ENCODE results near the gene PRB3.

The PRB3 gene

GRCh38 chr12:11227373-11227772, 42.1 kb downstream of the PRB3 start:
- Histone ChIP-seq H3K27me3 (ENCODE audit: control insufficient read depth in 1 of 2, insufficient read depth in 2 of 2, low read length in 2 of 2) (no peaks in the 10 kb centered on the region), H3K9ac (ENCODE audit: low read length in 2 of 2) (no peak overlapping the region), H3K4me3 (ENCODE audit: low read length in 2 of 2) (no peak overlapping the region), H3K36me3 (ENCODE audit: control insufficient read depth in 2 of 2, insufficient read depth in 2 of 2, low read length in 2 of 2) (no peaks in the 10 kb centered on the region), H3K27ac (ENCODE audit: low read length) (no peak overlapping the region), H3K9me3 (ENCODE audit: control insufficient read depth in 2 of 2, low read length in 2 of 2) (no peaks in the 10 kb centered on the region), H3K4me1 (ENCODE audit: control insufficient read depth, insufficient read depth, low read length) (no peaks in the 10 kb centered on the region)

Measured in stomach smooth muscle (tissue), 2 donors.